Panc1 (cell line): ENCODE results near the gene SLAIN1. TPM values are rescaled to one million over a fixed set of nuclear protein-coding genes. Genes with fewer than 3 reads are reported as not detected.

ENCODE experiments used
- ATAC-seq: fragments of 200-7000 bp; cut with Tn5 transposase; 2 replicates; pipeline ENCODE4 v1.9.1; 2020; ENCODE audit warnings: mild to moderate bottlenecking, moderate library complexity
- BruUV-seq: library from RNA; stranded (reverse); fragments of 400-500 nt; replicated peaks from 2 replicates; lab custom pipeline; 2021; lab: Mats Ljungman, UMichigan
- CTCF ChIA-PET: fragments of 300-600 bp; sonication (Branson Sonifier 250); formaldehyde crosslinking; loops from one replicate; lab custom pipeline; 2022; ENCODE audit warnings: antibody characterized with exemption; lab: Charles Lee
- POLR2A ChIA-PET: fragments of 300-600 bp; sonication (Branson Sonifier 250); formaldehyde crosslinking; loops from one replicate; lab custom pipeline; 2022; ENCODE audit warnings: antibody characterized with exemption; lab: Charles Lee
- DNase-seq: peaks from one replicate; pipeline ENCODE4 v3.0.0-alpha.2; 2010; ENCODE audit warnings: low read depth, low spot score
- H3K27ac ChIP-seq: 2 replicates; pipeline ENCODE4 v1.5.1; 2011; ENCODE audit warnings: mild to moderate bottlenecking, low read length, inconsistent platforms
- H3K27me3 ChIP-seq: fragments of 200-500 bp; sonication (Bioruptor generic); 2 replicates; pipeline ENCODE4 v1.6.0; 2014; ENCODE audit warnings: low read length, inconsistent platforms; ENCODE audit not compliant: control insufficient read depth, insufficient read depth
- H3K36me3 ChIP-seq: fragments of 200-500 bp; sonication (Bioruptor generic); 2 replicates; pipeline ENCODE4 v1.5.1; 2014; ENCODE audit warnings: inconsistent platforms, mild to moderate bottlenecking, low read length, moderate library complexity; ENCODE audit not compliant: control insufficient read depth, insufficient read depth
- H3K4me1 ChIP-seq: 2 replicates; pipeline ENCODE4 v1.5.1; 2011; ENCODE audit warnings: inconsistent platforms, mild to moderate bottlenecking, low read length, moderate library complexity; ENCODE audit not compliant: control insufficient read depth, insufficient read depth
- H3K4me3 ChIP-seq, 2 experiments: 2 replicates each; pipeline ENCODE4 v1.5.1; 2011 to 2012; ENCODE audit warnings: low read depth in 2 of 2, low read length in 2 of 2, mild to moderate bottlenecking in 2 of 2, inconsistent platforms in 1 of 2, moderate library complexity in 1 of 2
- H3K9me3 ChIP-seq: fragments of 200-500 bp; sonication (Bioruptor generic); 2 replicates; pipeline ENCODE4 v1.5.1; 2014; ENCODE audit warnings: low read depth, mild to moderate bottlenecking, inconsistent platforms, low read length, moderate library complexity; ENCODE audit not compliant: control insufficient read depth, insufficient read depth
- POLR2AphosphoS5 ChIP-seq: IDR thresholded peaks from 2 replicates; pipeline ENCODE4 v1.6.1; 2012; ENCODE audit warnings: mild to moderate bottlenecking, low read depth, low read length, moderate library complexity
- SIN3A ChIP-seq: IDR thresholded peaks from 2 replicates; pipeline ENCODE4 v1.6.1; 2012; ENCODE audit warnings: low read depth, mild to moderate bottlenecking, low read length, moderate library complexity, borderline replicate concordance; ENCODE audit not compliant: insufficient read depth
- TCF7L2 ChIP-seq: IDR thresholded peaks from 2 replicates; pipeline ENCODE4 v1.6.1; 2011; ENCODE audit warnings: mild to moderate bottlenecking, low read depth, low read length, inconsistent platforms
- in situ Hi-C: cut with HindIII; loops from 2 replicates; pipeline ENCODE4 v1.10.0; 2016; ENCODE audit warnings: low sequenced_read_pairs, low pct_unique_long_range_greater_than_20kb
- intact Hi-C: fragments of 100-400 bp; cut with micrococcal nuclease; formaldehyde crosslinking; loops from one replicate; pipeline ENCODE4 v1.10.0; 2022; ENCODE audit not compliant: unreplicated experiment
- total RNA-seq: library from RNA; stranded (reverse); gene quantifications from one replicate; pipeline ENCODE4 v1.2.1, GENCODE V29; 2021; ENCODE audit not compliant: unreplicated experiment
- TF ChIP-seq, protein P1 (sequence below), 2 experiments: IDR thresholded peaks; 2 replicates each; pipeline ENCODE4 v1.6.1; 2011 to 2012; ENCODE audit warnings: low read depth in 2 of 2, control low read depth in 1 of 2, low read length in 1 of 2, mild to moderate bottlenecking in 1 of 2, moderate library complexity in 1 of 2; ENCODE audit not compliant: insufficient read depth in 1 of 2
- TF ChIP-seq, protein P2 (sequence below): fragments of 450-650 bp; IDR thresholded peaks from 2 replicates; pipeline ENCODE4 v1.5.1; 2017; ENCODE audit warnings: mild to moderate bottlenecking

The SLAIN1 gene
- total RNA-seq, 1 experiment from 2014 or later = 0.49 TPM

- no peak overlapping the region for H3K4me3 ChIP-seq
- H3K27ac ChIP-seq = no peak overlapping the region
- peaks cover 8% of the 10 kb centered on the region; the same call in 1 of the 2 replicates for H3K27me3 ChIP-seq
- CTCF ChIA-PET = no interaction called here
- in situ Hi-C loops (no loop called here), intact Hi-C loops (no loop called here)
- no peaks in the 10 kb centered on the region for H3K9me3 ChIP-seq
- no peak for ATAC-seq
- no peak for DNase-seq
- TF ChIP-seq POLR2AphosphoS5 (no peak), TCF7L2 (no peak), SIN3A (no peak)
- TF ChIP-seq, protein P1, sequence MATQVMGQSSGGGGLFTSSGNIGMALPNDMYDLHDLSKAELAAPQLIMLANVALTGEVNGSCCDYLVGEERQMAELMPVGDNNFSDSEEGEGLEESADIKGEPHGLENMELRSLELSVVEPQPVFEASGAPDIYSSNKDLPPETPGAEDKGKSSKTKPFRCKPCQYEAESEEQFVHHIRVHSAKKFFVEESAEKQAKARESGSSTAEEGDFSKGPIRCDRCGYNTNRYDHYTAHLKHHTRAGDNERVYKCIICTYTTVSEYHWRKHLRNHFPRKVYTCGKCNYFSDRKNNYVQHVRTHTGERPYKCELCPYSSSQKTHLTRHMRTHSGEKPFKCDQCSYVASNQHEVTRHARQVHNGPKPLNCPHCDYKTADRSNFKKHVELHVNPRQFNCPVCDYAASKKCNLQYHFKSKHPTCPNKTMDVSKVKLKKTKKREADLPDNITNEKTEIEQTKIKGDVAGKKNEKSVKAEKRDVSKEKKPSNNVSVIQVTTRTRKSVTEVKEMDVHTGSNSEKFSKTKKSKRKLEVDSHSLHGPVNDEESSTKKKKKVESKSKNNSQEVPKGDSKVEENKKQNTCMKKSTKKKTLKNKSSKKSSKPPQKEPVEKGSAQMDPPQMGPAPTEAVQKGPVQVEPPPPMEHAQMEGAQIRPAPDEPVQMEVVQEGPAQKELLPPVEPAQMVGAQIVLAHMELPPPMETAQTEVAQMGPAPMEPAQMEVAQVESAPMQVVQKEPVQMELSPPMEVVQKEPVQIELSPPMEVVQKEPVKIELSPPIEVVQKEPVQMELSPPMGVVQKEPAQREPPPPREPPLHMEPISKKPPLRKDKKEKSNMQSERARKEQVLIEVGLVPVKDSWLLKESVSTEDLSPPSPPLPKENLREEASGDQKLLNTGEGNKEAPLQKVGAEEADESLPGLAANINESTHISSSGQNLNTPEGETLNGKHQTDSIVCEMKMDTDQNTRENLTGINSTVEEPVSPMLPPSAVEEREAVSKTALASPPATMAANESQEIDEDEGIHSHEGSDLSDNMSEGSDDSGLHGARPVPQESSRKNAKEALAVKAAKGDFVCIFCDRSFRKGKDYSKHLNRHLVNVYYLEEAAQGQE (IDR thresholded peaks at IDR 0.05; ENCODE audit: insufficient read depth in 1 of 2, low read depth in 2 of 2, low read length in 1 of 2) = no peak
- TF ChIP-seq, protein P2, sequence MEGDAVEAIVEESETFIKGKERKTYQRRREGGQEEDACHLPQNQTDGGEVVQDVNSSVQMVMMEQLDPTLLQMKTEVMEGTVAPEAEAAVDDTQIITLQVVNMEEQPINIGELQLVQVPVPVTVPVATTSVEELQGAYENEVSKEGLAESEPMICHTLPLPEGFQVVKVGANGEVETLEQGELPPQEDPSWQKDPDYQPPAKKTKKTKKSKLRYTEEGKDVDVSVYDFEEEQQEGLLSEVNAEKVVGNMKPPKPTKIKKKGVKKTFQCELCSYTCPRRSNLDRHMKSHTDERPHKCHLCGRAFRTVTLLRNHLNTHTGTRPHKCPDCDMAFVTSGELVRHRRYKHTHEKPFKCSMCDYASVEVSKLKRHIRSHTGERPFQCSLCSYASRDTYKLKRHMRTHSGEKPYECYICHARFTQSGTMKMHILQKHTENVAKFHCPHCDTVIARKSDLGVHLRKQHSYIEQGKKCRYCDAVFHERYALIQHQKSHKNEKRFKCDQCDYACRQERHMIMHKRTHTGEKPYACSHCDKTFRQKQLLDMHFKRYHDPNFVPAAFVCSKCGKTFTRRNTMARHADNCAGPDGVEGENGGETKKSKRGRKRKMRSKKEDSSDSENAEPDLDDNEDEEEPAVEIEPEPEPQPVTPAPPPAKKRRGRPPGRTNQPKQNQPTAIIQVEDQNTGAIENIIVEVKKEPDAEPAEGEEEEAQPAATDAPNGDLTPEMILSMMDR = no peak
- no peaks in the 10 kb centered on the region for H3K4me1 ChIP-seq
- POLR2A ChIA-PET = no interaction called here
- H3K36me3 ChIP-seq = no peaks in the 10 kb centered on the region
- no TSS peak for BruUV-seq
Measured at GRCh38 chr13:77696006-77696878, 1.2 kb upstream of the SLAIN1 start.

GRCh38 chr13:77696879-77697216 lies 639 bp upstream of the SLAIN1 start:
- peak overlapping the region; percentile 27 to 51 for H3K4me3 ChIP-seq
- intact Hi-C loops = no loop called here
- ChIA-PET POLR2A (no interaction called here), CTCF (no interaction called here)
- DNase-seq (no peak), ATAC-seq (no peak; the same call in 1 of the 2 replicates)
- no peaks in the 10 kb centered on the region for H3K36me3 ChIP-seq
- peaks cover 8% of the 10 kb centered on the region; the same call in 1 of the 2 replicates for H3K27me3 ChIP-seq
- TF ChIP-seq, protein P1 (IDR thresholded peaks at IDR 0.05; ENCODE audit: insufficient read depth in 1 of 2, low read depth in 2 of 2, low read length in 1 of 2) = no peak
- TF ChIP-seq POLR2AphosphoS5 (no peak), TCF7L2 (no peak), SIN3A (no peak)
- TF ChIP-seq, protein P2 = no peak
- no peak overlapping the region for H3K27ac ChIP-seq
- no peaks in the 10 kb centered on the region for H3K9me3 ChIP-seq
- in situ Hi-C loops = no loop called here
- no peaks in the 10 kb centered on the region for H3K4me1 ChIP-seq
- BruUV-seq = no TSS peak
